IMR-90 (cell line): ENCODE measurements around the gene ATP5F1B. TPM values are rescaled to one million over a fixed set of nuclear protein-coding genes. Genes with fewer than 3 reads are reported as not detected.

Experiments used
- ATAC-seq: fragments of 200-7000 bp; cut with Tn5 transposase; 2 replicates; pipeline ENCODE4 v1.9.1; 2020; ENCODE audit warnings: low read depth, mild to moderate bottlenecking, moderate library complexity
- BruUV-seq: library from RNA; stranded (reverse); fragments of 400-500 nt; replicated peaks from 2 replicates; lab custom pipeline; 2021; lab: Mats Ljungman, UMichigan
- CTCF ChIA-PET: fragments of 300-600 bp; formaldehyde crosslinking; extraction: SDS; loops from one replicate; lab custom pipeline; 2021; ENCODE audit warnings: antibody characterized with exemption; lab: Yijun Ruan, JAX
- POLR2A ChIA-PET: fragments of 300-600 bp; sonication (Branson Sonifier 250); formaldehyde crosslinking; loops from one replicate; lab custom pipeline; 2022; ENCODE audit warnings: antibody characterized with exemption; ENCODE audit not compliant: unreplicated experiment; lab: Charles Lee
- DNase-seq: peaks from one replicate; pipeline ENCODE4 v3.0.0; 2013
- H2AFZ ChIP-seq: replicated peaks from 2 replicates; pipeline ENCODE3; 2013; ENCODE audit warnings: low read length, mild to moderate bottlenecking; ENCODE audit not compliant: poor library complexity
- H2AK5ac ChIP-seq: 2 replicates; pipeline ENCODE4 v1.6.1; 2013; ENCODE audit warnings: low read depth, low read length, inconsistent platforms
- H2AK9ac ChIP-seq: replicated peaks from 2 replicates; pipeline ENCODE3; 2013; ENCODE audit warnings: mild to moderate bottlenecking, low read depth, low read length, moderate library complexity; ENCODE audit not compliant: poor library complexity
- H2BK120ac ChIP-seq: 2 replicates; pipeline ENCODE4 v1.6.1; 2013; ENCODE audit warnings: low read depth, low read length, inconsistent platforms
- H2BK15ac ChIP-seq: 3 replicates; pipeline ENCODE4 v1.6.1; 2013; ENCODE audit warnings: low read depth, low read length, inconsistent platforms
- H2BK20ac ChIP-seq: 2 replicates; pipeline ENCODE4 v1.6.1; 2013; ENCODE audit warnings: low read depth, mild to moderate bottlenecking, inconsistent platforms, low read length, moderate library complexity
- H2BK5ac ChIP-seq: 2 replicates; pipeline ENCODE4 v1.6.1; 2013; ENCODE audit warnings: mild to moderate bottlenecking, low read depth, low read length, inconsistent platforms; ENCODE audit not compliant: poor library complexity, severe bottlenecking
- H3K14ac ChIP-seq: replicated peaks from 2 replicates; pipeline ENCODE4 v1.6.1; 2013; ENCODE audit warnings: low read depth, low read length, inconsistent platforms
- H3K18ac ChIP-seq: 2 replicates; pipeline ENCODE4 v1.6.1; 2013; ENCODE audit warnings: low read depth, low read length, control low read depth
- H3K23ac ChIP-seq: 2 replicates; pipeline ENCODE4 v1.6.1; 2013; ENCODE audit warnings: low read depth, low read length, inconsistent platforms
- H3K27ac ChIP-seq: 2 replicates; pipeline ENCODE4 v1.5.1; 2013; ENCODE audit warnings: mild to moderate bottlenecking, control low read depth, low read length; ENCODE audit not compliant: insufficient read depth
- H3K27me3 ChIP-seq: 2 replicates; pipeline ENCODE4 v1.6.1; 2013; ENCODE audit warnings: low read length; ENCODE audit not compliant: control insufficient read depth, insufficient read depth
- H3K36me3 ChIP-seq: 2 replicates; pipeline ENCODE4 v1.6.1; 2013; ENCODE audit warnings: low read length, mixed read lengths; ENCODE audit not compliant: control insufficient read depth, insufficient read depth
- H3K4ac ChIP-seq: 2 replicates; pipeline ENCODE4 v1.6.1; 2013; ENCODE audit warnings: low read depth, low read length, inconsistent platforms
- H3K4me1 ChIP-seq: 2 replicates; pipeline ENCODE4 v1.6.1; 2013; ENCODE audit warnings: low read length, mixed read lengths; ENCODE audit not compliant: control insufficient read depth, insufficient read depth
- H3K4me2 ChIP-seq: 2 replicates; pipeline ENCODE4 v1.6.1; 2013; ENCODE audit warnings: low read depth, mild to moderate bottlenecking, control low read depth, low read length, moderate library complexity
- H3K4me3 ChIP-seq: 2 replicates; pipeline ENCODE4 v1.5.1; 2013; ENCODE audit warnings: low read depth, mild to moderate bottlenecking, control low read depth, low read length, moderate library complexity; ENCODE audit not compliant: insufficient read depth
- H3K56ac ChIP-seq: 2 replicates; pipeline ENCODE4 v1.6.1; 2013; ENCODE audit warnings: low read length, inconsistent platforms; ENCODE audit not compliant: insufficient read depth; ENCODE audit errors: extremely low read depth
- H3K79me1 ChIP-seq, 2 experiments: 2 replicates each; pipeline ENCODE4 v1.6.1; 2013; ENCODE audit warnings: low read length in 2 of 2, inconsistent platforms in 1 of 2, low read depth in 1 of 2
- H3K9ac ChIP-seq: 2 replicates; pipeline ENCODE4 v1.6.1; 2013; ENCODE audit warnings: low read depth, low read length, control low read depth
- H3K9me1 ChIP-seq: 2 replicates; pipeline ENCODE4 v1.6.1; 2013; ENCODE audit warnings: low read length, inconsistent platforms; ENCODE audit not compliant: insufficient read depth
- H3K9me3 ChIP-seq: 2 replicates; pipeline ENCODE4 v1.6.1; 2013; ENCODE audit warnings: low read length; ENCODE audit not compliant: control insufficient read depth, insufficient read depth
- H4K20me1 ChIP-seq: 2 replicates; pipeline ENCODE4 v1.6.1; 2013; ENCODE audit warnings: low read length, inconsistent platforms; ENCODE audit not compliant: insufficient read depth
- H4K5ac ChIP-seq: 2 replicates; pipeline ENCODE4 v1.6.1; 2013; ENCODE audit warnings: mild to moderate bottlenecking, low read depth, low read length, control low read depth
- H4K8ac ChIP-seq, 2 experiments: 2 replicates each; pipeline ENCODE4 v1.6.1; 2013; ENCODE audit warnings: low read depth in 2 of 2, low read length in 2 of 2, control low read depth in 1 of 2, inconsistent platforms in 1 of 2
- H4K91ac ChIP-seq: 2 replicates; pipeline ENCODE4 v1.6.1; 2013; ENCODE audit warnings: low read depth, low read length, inconsistent platforms; ENCODE audit not compliant: insufficient read depth
- BHLHE40 ChIP-seq: fragments of 150-350 bp; IDR thresholded peaks from 2 replicates; pipeline ENCODE4 v1.6.1; 2016; ENCODE audit warnings: mild to moderate bottlenecking, low read depth, low read length
- CEBPB ChIP-seq: IDR thresholded peaks from 2 replicates; pipeline ENCODE4 v1.6.1; 2012; ENCODE audit warnings: low read depth, low read length, improper control_type of control experiment
- CHD1 ChIP-seq: IDR thresholded peaks from 2 replicates; pipeline ENCODE4 v1.6.1; 2012; ENCODE audit warnings: low read depth, low read length, improper control_type of control experiment
- CTCF ChIP-seq: conservative IDR thresholded peaks from 2 replicates; pipeline ENCODE4 v1.5.1; 2012; ENCODE audit warnings: mild to moderate bottlenecking, low read depth, low read length, improper control_type of control experiment
- FOS ChIP-seq: fragments of 150-350 bp; IDR thresholded peaks from 2 replicates; pipeline ENCODE4 v1.6.1; 2016; ENCODE audit warnings: low read depth, low read length
- MAZ ChIP-seq: IDR thresholded peaks from 2 replicates; pipeline ENCODE4 v1.6.1; 2012; ENCODE audit warnings: low read depth, mild to moderate bottlenecking, low read length, improper control_type of control experiment, moderate library complexity, borderline replicate concordance
- RAD21 ChIP-seq: IDR thresholded peaks from 2 replicates; pipeline ENCODE4 v1.6.1; 2012; ENCODE audit warnings: low read length, improper control_type of control experiment
- RCOR1 ChIP-seq: IDR thresholded peaks from 2 replicates; pipeline ENCODE4 v1.6.1; 2012; ENCODE audit warnings: mild to moderate bottlenecking, low read length, improper control_type of control experiment; ENCODE audit not compliant: insufficient replicate concordance
- RFX5 ChIP-seq: IDR thresholded peaks from 2 replicates; pipeline ENCODE4 v1.8.0; 2012; ENCODE audit warnings: low read depth, mild to moderate bottlenecking, low read length, moderate library complexity
- WGBS, 2 experiments: methylation state at CpG; one replicate each; pipeline versions ENCODE4 v1.1.5 to v1.1.7; 2013; ENCODE audit warnings: missing lambda C conversion rate in 2 of 2; ENCODE audit not compliant: insufficient read length in 1 of 2; ENCODE audit errors: extremely low coverage in 2 of 2; 5-methylcytosine and 5-hydroxymethylcytosine counted together
- dilution Hi-C: fragments of 300-500 bp; cut with HindIII; formaldehyde crosslinking; loops from one replicate; pipeline ENCODE4 v1.14.3; 2018; ENCODE audit warnings: low sequenced_read_pairs; ENCODE audit not compliant: unreplicated experiment
- in situ Hi-C: fragments of 300-500 bp; cut with MboI; formaldehyde crosslinking; loops from 3 replicates; pipeline ENCODE4 v1.14.3; 2019; ENCODE audit warnings: low sequenced_read_pairs, inconsistent platforms, mixed read lengths
- intact Hi-C: fragments of 100-400 bp; cut with micrococcal nuclease; formaldehyde crosslinking; loops from 2 replicates; pipeline ENCODE4 v1.10.0; 2022
- polyA plus RNA-seq, 3 experiments: library from polyadenylated mRNA; depleted of rRNA; stranded (reverse); fragments of >200 nt; gene quantifications; 2 replicates each; pipeline ENCODE4 v1.2.3, GENCODE V29; 2012; ENCODE audit warnings: low replicate concordance in 1 of 3
- total RNA-seq: library from RNA; depleted of rRNA; stranded (reverse); fragments of >200 nt; gene quantifications from 2 replicates; pipeline ENCODE4 v1.2.3, GENCODE V29; 2012

The ATP5F1B gene
- total and polyA plus RNA-seq, 2 of the 4 experiments (the other 2 are of a cell fraction) = 812 to 915 TPM

GRCh38 chr12:56591126-56591525, 54.7 kb downstream of the ATP5F1B start:
- DNase-seq = no peak
- Histone ChIP-seq H2AK9ac (no peak overlapping the region), H3K9ac (no peak overlapping the region), H4K5ac (no peak overlapping the region), H3K79me1 (peaks cover 4 to 55% of the 10 kb centered on the region in 2 experiments; a peak in 3 of 4 replicates), H4K8ac (peak overlapping the region in 1 of 2 experiments; percentile 12; a peak in 1 of 4 replicates), H3K56ac (no peak overlapping the region), H2AFZ (no peak overlapping the region), H3K4me3 (no peak overlapping the region), H2BK15ac (no peak overlapping the region), H4K20me1 (peaks cover 18% of the 10 kb centered on the region), H3K9me1 (peaks cover 6% of the 10 kb centered on the region; the same call in 1 of the 2 replicates), H3K4me2 (no peak overlapping the region), H2BK20ac (no peak overlapping the region), H3K14ac (peak overlapping the region; percentile 42; the same call in 1 of the 2 replicates), H3K18ac (no peak overlapping the region), H3K9me3 (no peaks in the 10 kb centered on the region), H4K91ac (no peak overlapping the region), H3K23ac (no peak overlapping the region; the same call in 1 of the 2 replicates), H3K4me1 (peaks cover 15% of the 10 kb centered on the region), H2AK5ac (no peak overlapping the region), H3K36me3 (peaks cover 41% of the 10 kb centered on the region), H3K27ac (no peak overlapping the region), H2BK120ac (no peak overlapping the region), H2BK5ac (no peak overlapping the region), H3K27me3 (no peaks in the 10 kb centered on the region), H3K4ac (no peak overlapping the region)
- in situ Hi-C loops = loop anchor here (5.0 kb wide), 1 partner anchor 84 kb away; no protein-coding TSS in a partner anchor
- intact Hi-C loops = no loop called here
- BruUV-seq = no TSS peak
- CTCF ChIA-PET = interaction anchor here (0.6 to 2.4 kb wide), 3 partner anchors 45 to 85 kb away, joined by 3 to 13 read pairs (median 4); no protein-coding TSS in a partner anchor
- POLR2A ChIA-PET = no interaction called here
- dilution Hi-C loops = no loop called here
- WGBS, 2 experiments = no CpG with 5 or more reads among the region's 5 CpGs
- no peak for ATAC-seq
- TF ChIP-seq RAD21 = no peak
- no peak for TF ChIP-seq RCOR1
- no peak for TF ChIP-seq CTCF
- no peak for TF ChIP-seq BHLHE40
- TF ChIP-seq MAZ = no peak
- TF ChIP-seq RFX5 = no peak
- no peak for TF ChIP-seq CHD1
- no peak for TF ChIP-seq CEBPB
- no peak for TF ChIP-seq FOS
